PC-3 (cell line): ENCODE data around the gene CDKN2B-AS1. TPM values are rescaled to one million over a fixed set of nuclear protein-coding genes. Genes with fewer than 3 reads are reported as not detected.

Source experiments
- ATAC-seq: fragments of 200-7000 bp; cut with Tn5 transposase; 2 replicates; pipeline ENCODE4 v1.9.1; 2020; ENCODE audit warnings: mild to moderate bottlenecking, moderate library complexity
- BruUV-seq: library from RNA; stranded (reverse); fragments of 400-500 nt; replicated peaks from 2 replicates; lab custom pipeline; 2021; lab: Mats Ljungman, UMichigan
- CTCF ChIA-PET: fragments of 300-600 bp; sonication (Branson Sonifier 250); formaldehyde crosslinking; loops from one replicate; lab custom pipeline; 2022; ENCODE audit warnings: antibody characterized with exemption; lab: Charles Lee
- POLR2A ChIA-PET: fragments of 300-600 bp; sonication (Branson Sonifier 250); formaldehyde crosslinking; loops from one replicate; lab custom pipeline; 2022; ENCODE audit warnings: antibody characterized with exemption; ENCODE audit not compliant: unreplicated experiment; lab: Charles Lee
- DNase-seq: peaks from one replicate; pipeline ENCODE4 v3.0.0-alpha.2; 2015
- H2AFZ ChIP-seq: fragments of 300-600 bp; sonication (generic); 2 replicates; pipeline ENCODE4 v1.6.0; 2016; ENCODE audit warnings: antibody characterized with exemption, low read length
- H3F3A ChIP-seq: fragments of 300-600 bp; sonication (generic); one replicate; pipeline ENCODE4 v1.6.0; 2017; ENCODE audit warnings: antibody characterized with exemption, low read length, control low read depth, mild to moderate bottlenecking; ENCODE audit not compliant: unreplicated experiment
- H3K27ac ChIP-seq: fragments of 300-600 bp; sonication (generic); 2 replicates; pipeline ENCODE4 v1.5.1; 2016; ENCODE audit warnings: mild to moderate bottlenecking, low read length
- H3K27me3 ChIP-seq: fragments of 300-600 bp; sonication (generic); 2 replicates; pipeline ENCODE4 v1.6.1; 2016; ENCODE audit warnings: low read length, mixed read lengths
- H3K36me3 ChIP-seq: fragments of 300-600 bp; sonication (generic); 2 replicates; pipeline ENCODE4 v1.6.1; 2016; ENCODE audit warnings: low read depth, mixed run types, low read length, mixed read lengths
- H3K4me1 ChIP-seq: fragments of 300-600 bp; sonication (generic); 2 replicates; pipeline ENCODE4 v1.5.1; 2016; ENCODE audit warnings: low read length; ENCODE audit not compliant: insufficient read depth
- H3K4me2 ChIP-seq: fragments of 300-600 bp; sonication (generic); 2 replicates; pipeline ENCODE4 v1.6.0; 2016; ENCODE audit warnings: low read length
- H3K4me3 ChIP-seq: fragments of 300-600 bp; sonication (generic); 2 replicates; pipeline ENCODE4 v1.5.1; 2016; ENCODE audit warnings: mild to moderate bottlenecking, low read length, mixed read lengths
- H3K79me2 ChIP-seq: fragments of 300-600 bp; sonication (generic); 2 replicates; pipeline ENCODE4 v1.6.1; 2017; ENCODE audit warnings: low read length, mixed read lengths
- H3K9ac ChIP-seq: fragments of 300-600 bp; sonication (generic); 2 replicates; pipeline ENCODE4 v1.6.0; 2016; ENCODE audit warnings: mild to moderate bottlenecking, low read length
- H3K9me2 ChIP-seq: fragments of 300-600 bp; sonication (generic); replicated peaks from 2 replicates; pipeline ENCODE4 v1.6.1; 2016; ENCODE audit warnings: mixed run types, low read length, mixed read lengths
- H3K9me3 ChIP-seq: fragments of 300-600 bp; sonication (generic); 2 replicates; pipeline ENCODE4 v1.6.1; 2016; ENCODE audit warnings: low read length, mixed read lengths
- H4K20me1 ChIP-seq: fragments of 300-600 bp; sonication (generic); 2 replicates; pipeline ENCODE4 v1.6.1; 2016; ENCODE audit warnings: low read length, mixed read lengths
- EZH2 ChIP-seq: fragments of 300-600 bp; sonication (generic); IDR thresholded peaks from one replicate; pipeline ENCODE4 v1.6.1; 2017; ENCODE audit warnings: antibody characterized with exemption, mild to moderate bottlenecking, low read length; ENCODE audit not compliant: unreplicated experiment
- EZH2phosphoT487 ChIP-seq: fragments of 300-600 bp; sonication (generic); IDR thresholded peaks from 2 replicates; pipeline ENCODE4 v1.6.1; 2018; ENCODE audit warnings: mild to moderate bottlenecking, antibody characterized with exemption, low read length, borderline replicate concordance
- intact Hi-C: fragments of 100-400 bp; cut with micrococcal nuclease; formaldehyde crosslinking; loops from 2 replicates; pipeline ENCODE4 v1.9.0; 2023
- total RNA-seq: library from RNA; depleted of rRNA; stranded (reverse); fragments of >200 nt; gene quantifications from 2 replicates; pipeline ENCODE4 v1.2.3, GENCODE V29; 2014
- TF ChIP-seq, protein P1 (sequence below): fragments of 300-600 bp; sonication (generic); conservative IDR thresholded peaks from 2 replicates; pipeline ENCODE4 v1.5.1; 2017; ENCODE audit warnings: antibody characterized with exemption, low read depth, mild to moderate bottlenecking, low read length

Gene CDKN2B-AS1
- total RNA-seq, 1 experiment from 2014 or later = 2.0 TPM

DNA sequence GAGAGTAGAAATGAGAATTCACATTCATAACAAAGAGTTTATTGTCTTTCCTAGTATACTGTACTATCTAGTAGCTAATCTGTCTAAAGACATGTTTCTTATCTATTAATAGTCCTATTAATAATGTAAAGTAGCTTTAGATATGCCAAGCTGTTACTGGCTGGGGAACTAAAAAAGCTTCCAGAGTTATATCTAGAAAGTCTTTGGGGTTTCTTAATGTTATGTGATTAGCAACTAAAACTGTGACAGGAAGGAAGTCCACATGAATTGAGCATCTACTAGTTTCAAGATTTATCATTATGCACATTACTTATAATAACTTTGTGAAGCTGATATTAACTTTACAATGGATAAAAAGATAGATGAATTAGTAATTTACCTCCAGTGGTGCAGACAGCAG lies 137.2 kb downstream of the CDKN2B-AS1 start:
- no TSS peak for BruUV-seq
- DNase-seq = no peak
- H3F3A ChIP-seq = no peaks in the 10 kb centered on the region
- no peak for TF ChIP-seq EZH2phosphoT487
- TF ChIP-seq, protein P1, sequence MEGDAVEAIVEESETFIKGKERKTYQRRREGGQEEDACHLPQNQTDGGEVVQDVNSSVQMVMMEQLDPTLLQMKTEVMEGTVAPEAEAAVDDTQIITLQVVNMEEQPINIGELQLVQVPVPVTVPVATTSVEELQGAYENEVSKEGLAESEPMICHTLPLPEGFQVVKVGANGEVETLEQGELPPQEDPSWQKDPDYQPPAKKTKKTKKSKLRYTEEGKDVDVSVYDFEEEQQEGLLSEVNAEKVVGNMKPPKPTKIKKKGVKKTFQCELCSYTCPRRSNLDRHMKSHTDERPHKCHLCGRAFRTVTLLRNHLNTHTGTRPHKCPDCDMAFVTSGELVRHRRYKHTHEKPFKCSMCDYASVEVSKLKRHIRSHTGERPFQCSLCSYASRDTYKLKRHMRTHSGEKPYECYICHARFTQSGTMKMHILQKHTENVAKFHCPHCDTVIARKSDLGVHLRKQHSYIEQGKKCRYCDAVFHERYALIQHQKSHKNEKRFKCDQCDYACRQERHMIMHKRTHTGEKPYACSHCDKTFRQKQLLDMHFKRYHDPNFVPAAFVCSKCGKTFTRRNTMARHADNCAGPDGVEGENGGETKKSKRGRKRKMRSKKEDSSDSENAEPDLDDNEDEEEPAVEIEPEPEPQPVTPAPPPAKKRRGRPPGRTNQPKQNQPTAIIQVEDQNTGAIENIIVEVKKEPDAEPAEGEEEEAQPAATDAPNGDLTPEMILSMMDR = no peak
- TF ChIP-seq EZH2 = no peak
- no peaks in the 10 kb centered on the region for H4K20me1 ChIP-seq
- intact Hi-C loops = no loop called here
- peaks cover 15% of the 10 kb centered on the region for H3K4me1 ChIP-seq
- H3K36me3 ChIP-seq = no peaks in the 10 kb centered on the region
- no peak overlapping the region for H3K27ac ChIP-seq
- ATAC-seq = no peak
- H3K4me3 ChIP-seq = no peak overlapping the region
- H3K9me3 ChIP-seq = no peaks in the 10 kb centered on the region
- H2AFZ ChIP-seq = no peak overlapping the region
- H3K27me3 ChIP-seq = no peaks in the 10 kb centered on the region
- no peaks in the 10 kb centered on the region for H3K9me2 ChIP-seq
- no peak overlapping the region for H3K4me2 ChIP-seq
- H3K79me2 ChIP-seq = no peaks in the 10 kb centered on the region
- ChIA-PET CTCF (interaction anchor here (0.7 kb wide), 1 partner anchor 1149 kb away, joined by 9 read pairs; no protein-coding TSS in a partner anchor), POLR2A (no interaction called here)
- no peak overlapping the region for H3K9ac ChIP-seq

- no peak for ATAC-seq
Observed at GRCh38 chr9:22134390-22134789, 139.8 kb downstream of the CDKN2B-AS1 start.

More at GRCh38 chr9:22134390-22134789, 139.8 kb downstream of the CDKN2B-AS1 start:
- intact Hi-C loops = no loop called here
- CTCF ChIA-PET = no interaction called here
- Histone ChIP-seq H4K20me1 (no peaks in the 10 kb centered on the region), H3K36me3 (no peaks in the 10 kb centered on the region), H2AFZ (no peak overlapping the region), H3K9me2 (no peaks in the 10 kb centered on the region), H3K27me3 (no peaks in the 10 kb centered on the region), H3K4me2 (no peak overlapping the region), H3K79me2 (no peaks in the 10 kb centered on the region), H3K9me3 (no peaks in the 10 kb centered on the region), H3K9ac (no peak overlapping the region), H3F3A (no peaks in the 10 kb centered on the region), H3K4me3 (no peak overlapping the region), H3K4me1 (peaks cover 20% of the 10 kb centered on the region), H3K27ac (no peak overlapping the region)
- DNase-seq = no peak
- no peak for TF ChIP-seq EZH2
- TF ChIP-seq, protein P1 = no peak
- no peak for TF ChIP-seq EZH2phosphoT487
- no TSS peak for BruUV-seq
- POLR2A ChIA-PET = no interaction called here
